Islet precursor cell (in vitro differentiated cells): ENCODE data around the gene PLCB1.

Experiments
- DNase-seq: peaks from one replicate; pipeline ENCODE4 v3.0.0-alpha.2; 2018

PLCB1 gene

DNA sequence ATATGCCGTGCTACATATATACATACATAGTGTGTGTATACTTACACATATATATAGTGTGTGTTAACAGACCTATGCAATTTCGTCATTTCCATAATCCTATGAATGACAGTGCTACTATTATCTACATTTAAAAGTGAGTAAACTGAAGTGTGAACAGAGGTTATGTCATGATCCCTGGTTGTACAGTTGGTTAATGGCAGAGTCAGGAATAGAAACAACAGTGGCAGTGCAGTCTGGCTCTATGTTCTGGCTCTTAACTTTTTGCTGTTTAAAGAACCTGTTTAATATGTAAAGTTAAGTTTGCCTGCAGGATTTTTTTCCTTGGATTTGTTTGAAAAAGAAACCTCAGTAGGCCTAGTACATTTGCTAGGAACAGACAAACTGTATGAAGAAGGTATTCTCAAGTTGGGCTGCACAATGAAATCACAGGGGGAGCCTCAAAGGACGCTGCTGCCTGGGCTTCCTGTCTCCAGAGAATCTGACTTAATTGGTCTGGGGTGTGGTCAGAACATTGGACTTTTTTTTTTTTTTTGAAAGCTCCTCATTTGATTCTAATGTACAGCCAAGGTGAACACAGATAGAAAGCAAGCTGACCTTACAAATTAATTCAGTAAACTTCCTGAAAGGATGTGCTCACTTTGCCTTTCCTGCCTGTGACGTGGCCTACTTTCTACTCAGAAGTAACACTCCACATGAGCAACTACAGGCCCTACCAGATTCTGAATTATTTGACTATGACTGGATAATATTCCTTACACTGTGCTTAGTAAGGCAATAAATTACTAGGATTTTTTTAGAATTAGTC is 29.4 kb downstream of the PLCB1 start:
- DNase-seq, result no peak

DNA sequence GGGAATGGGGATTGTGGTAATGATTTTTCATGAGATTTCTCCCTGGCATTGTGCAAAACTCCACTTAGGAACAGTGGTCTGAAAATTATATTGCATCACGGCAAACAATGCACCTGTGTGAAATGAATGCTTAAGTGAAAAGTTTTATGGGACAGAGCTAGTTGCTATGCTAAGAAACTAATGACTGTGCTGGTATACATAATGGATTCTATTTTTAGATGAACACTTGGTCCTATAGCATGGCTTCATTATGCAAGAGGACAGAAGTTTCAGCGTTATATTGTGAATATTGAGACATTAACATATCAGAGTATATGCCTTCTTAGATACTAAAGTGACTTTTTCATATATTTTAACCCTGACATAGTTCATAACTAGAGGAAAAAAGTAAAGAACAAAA is 30.5 kb downstream of the PLCB1 start:
- no peak for DNase-seq

DNA sequence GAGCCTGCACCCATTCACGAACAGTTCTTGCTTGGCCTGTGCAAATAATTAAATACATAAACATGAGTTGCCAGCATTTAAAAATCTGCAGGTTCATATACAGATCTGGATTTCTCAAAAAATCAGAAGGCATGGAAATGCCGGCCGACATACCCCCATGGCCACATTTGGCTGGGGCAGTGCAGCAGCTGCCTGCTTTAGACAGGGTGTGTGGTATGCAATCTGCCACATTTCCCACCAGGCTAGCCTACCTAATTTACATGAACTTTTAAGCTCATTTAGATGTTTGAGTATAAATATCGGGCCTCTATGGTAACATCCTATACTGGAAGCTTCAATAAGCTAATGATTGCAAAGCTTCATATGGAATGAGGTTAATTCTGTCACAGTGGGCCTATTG is 31.5 kb downstream of the PLCB1 start:
- DNase-seq, result no peak

- DNase-seq, result no peak
These were observed 34.7 kb downstream of the PLCB1 start for GRCh38 chr20:8166730-8167129.

DNA sequence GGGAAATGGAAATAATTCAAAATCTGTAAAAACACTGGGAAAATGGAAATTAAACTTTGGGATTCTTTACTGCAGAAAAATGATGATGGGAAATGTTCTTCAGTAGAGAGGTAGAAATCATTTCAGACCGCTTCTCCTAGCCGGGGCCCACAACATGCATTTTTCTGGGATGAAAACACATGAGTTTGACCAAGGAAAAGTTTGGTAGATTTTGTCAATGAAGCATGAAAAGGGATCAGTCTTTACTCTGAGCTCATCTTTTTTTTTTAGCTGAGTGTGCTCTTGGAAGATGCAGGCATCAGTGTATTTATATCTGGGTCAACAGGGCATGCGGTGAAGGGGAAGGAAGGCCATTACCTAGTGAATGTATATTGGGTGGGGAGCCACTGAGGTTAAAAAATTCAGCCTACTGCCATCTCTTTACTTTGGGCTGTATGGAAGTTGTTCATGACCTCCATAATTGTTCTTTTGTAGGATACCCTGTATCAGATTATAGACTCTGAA is 36.8 kb downstream of the PLCB1 start:
- DNase-seq, result no peak

DNA sequence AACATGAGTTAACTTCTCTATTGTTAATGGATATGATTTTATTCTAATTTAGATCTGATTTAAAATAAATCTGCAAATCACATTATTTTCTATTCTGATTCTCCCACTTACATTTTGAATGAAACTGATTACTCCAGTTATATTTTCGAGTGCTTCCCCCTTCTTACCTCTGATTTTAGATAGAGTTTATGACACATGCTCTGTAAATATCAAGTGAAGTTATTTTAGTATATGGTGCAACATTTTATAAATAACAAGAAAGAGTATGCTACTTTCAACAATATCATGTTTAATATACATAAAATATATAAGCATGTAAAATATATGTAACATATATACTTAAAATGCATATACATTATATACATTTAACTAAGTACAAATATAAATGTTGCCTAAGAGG is 38.9 kb downstream of the PLCB1 start:
- no peak for DNase-seq

DNA sequence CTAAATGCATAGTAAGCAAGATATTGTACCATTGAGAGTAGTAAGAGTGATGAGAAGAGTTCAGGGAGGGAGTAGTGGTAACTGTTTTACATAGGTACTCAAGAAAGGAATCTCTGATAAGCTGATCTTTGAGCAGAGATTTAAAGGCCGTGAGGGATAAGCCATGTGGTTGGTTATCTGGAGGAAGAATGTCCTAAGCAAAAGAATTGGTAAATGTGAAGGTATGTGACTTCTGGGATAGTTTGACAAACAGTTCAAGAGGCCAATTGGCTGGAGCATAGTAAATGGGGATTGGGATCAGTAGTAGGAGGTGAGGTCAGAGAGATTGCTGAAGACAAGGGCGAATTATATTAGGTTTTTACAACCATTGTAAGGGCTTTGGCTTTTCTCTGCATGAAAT is 40.1 kb downstream of the PLCB1 start:
- DNase-seq, result no peak

DNA sequence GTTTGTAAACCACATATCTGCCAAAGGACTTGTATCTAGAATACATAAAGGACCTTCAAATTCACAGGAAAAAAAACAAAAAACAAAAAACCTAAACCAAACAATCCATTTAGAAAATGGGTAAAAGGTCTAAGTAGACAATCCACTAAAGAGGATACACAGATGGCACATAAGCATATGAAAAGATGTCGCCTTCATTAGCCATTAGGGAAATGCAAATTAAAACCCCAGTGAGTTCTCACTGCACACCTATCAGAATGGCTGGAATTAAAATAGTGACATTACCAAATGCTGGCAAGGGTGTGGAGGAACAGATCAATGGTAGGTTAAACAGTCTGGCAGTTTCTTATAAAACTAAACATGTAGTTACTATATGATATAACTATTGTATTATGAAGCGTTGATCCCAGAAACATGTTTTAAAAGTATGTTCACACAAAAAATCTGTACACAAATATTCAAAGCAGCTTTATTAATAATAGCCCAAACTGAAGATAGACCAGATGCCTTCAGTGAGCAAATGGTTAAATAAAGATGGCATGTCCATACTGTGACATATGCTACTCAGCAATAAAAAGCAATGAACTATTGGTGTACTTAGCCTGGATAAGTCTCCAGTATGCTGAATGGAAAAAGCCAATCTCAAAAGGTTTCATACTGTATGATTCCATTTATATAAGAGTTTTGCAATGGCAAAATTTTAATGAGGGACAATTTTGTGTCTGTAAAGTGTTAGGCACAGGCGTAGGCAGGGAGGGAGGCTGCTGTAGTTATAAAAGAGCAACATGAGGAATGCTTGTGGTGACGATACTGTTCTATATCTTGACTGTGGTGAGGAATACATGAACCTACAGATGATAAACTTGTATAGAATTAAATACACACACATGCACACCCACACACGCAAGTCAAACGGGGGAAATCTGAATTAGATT is 43.9 kb downstream of the PLCB1 start:
- DNase-seq, result no peak

- DNase-seq, result no peak
These were observed 51.5 kb downstream of the PLCB1 start for GRCh38 chr20:8183526-8183925.

GRCh38 chr20:8187740-8188139 is 55.7 kb downstream of the PLCB1 start:
- DNase-seq, result no peak

- DNase-seq, result no peak
These were observed 58.2 kb downstream of the PLCB1 start for GRCh38 chr20:8190043-8190880.

DNA sequence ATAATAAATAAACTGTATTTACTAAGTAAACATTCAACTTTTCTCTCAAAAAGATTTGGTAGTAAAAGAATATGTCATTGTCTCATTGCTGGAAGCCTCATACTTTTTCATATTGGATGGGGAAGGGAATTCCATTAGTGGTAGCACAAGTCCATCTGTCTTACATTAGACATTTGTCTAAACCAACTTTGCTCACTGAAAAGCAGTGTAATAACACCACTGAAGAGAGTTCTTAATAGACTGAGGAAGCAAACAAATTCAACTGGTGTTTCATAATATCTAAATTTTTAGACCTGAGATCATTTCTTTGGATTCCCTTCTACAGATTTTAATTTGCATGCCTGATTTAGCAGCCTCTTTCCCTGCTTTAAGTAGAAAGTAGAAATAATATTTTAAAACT is 62.7 kb downstream of the PLCB1 start:
- DNase-seq, result no peak

DNA sequence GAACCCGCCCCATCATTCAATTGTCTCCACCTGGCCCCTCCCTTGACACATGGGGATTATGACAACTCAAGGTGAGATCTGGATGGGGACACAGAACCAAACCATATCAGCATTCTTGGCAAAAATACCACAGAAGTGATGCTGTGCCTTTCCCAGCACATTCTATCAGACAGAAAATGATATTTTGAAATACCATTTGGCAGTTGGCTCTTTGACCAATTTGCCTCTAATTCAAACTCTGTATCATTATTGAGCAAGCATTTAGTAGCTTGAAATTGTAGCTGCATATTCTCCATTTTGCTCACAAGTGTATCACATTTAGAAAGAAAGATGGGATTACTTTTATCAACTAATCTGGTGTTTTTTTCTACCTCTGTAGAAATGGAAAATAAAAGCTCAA is 64.0 kb downstream of the PLCB1 start:
- no peak for DNase-seq

GRCh38 chr20:8200220-8200619 is 68.2 kb downstream of the PLCB1 start:
- DNase-seq, result no peak

- DNase-seq, result no peak
These were observed 71.3 kb downstream of the PLCB1 start for GRCh38 chr20:8203366-8203765.

DNA sequence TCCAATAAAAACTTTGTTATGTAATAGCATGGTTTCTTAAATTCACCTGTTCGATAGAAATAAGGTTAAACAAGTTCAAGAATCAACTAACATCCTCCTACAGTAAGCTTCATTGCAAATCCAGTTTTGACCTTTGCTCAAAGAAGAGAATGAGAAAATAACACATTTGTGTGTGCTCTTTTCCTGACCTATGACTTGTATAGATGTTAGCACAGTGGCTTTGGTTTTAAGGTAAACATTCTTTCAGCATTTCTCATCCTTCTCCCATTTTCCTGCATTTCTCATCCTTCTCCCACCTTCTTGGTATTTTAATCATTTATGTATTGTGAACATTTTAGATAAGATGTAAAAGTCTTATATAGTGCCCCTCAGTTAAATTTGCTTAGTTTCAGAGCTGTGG is 73.9 kb downstream of the PLCB1 start:
- DNase-seq, result no peak

DNA sequence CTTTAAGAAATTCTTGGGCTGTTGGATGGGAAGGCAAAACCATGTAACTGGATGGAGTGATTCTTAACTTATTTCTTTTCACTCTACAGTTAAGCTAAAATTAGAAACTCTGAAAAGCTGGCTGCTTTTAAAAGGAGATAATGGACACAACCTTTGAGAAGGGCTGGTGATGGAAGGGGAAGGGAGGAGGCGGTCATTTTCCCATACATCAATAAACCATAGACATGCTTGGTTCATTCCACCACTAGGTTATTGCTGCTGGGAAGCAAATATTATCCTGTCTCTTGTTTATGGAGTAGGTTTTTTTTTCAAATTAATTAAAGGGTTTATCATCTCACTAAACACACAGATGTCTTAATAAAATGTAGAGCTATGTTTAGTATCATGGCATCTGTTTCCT is 76.2 kb downstream of the PLCB1 start:
- DNase-seq, result no peak

DNA sequence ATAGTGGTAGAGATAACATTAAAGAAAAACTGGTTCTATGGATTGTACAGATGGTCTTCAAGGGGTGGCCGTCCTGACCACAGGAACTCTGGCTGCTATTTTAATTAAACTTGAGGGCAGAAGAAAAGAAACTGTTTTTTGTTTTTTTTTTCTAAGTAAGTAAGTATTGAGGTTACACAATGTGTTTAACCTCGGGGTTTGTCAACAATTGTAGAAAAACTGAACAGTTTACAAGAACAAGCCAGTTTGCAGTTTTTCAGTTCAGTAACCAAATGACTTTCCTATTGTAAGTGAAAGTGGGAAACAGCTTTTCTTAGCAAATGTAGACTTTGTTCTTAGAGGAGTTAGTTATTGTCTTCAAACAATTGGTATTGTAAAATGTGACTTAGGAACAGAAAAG is 77.0 kb downstream of the PLCB1 start:
- DNase-seq, result no peak

DNA sequence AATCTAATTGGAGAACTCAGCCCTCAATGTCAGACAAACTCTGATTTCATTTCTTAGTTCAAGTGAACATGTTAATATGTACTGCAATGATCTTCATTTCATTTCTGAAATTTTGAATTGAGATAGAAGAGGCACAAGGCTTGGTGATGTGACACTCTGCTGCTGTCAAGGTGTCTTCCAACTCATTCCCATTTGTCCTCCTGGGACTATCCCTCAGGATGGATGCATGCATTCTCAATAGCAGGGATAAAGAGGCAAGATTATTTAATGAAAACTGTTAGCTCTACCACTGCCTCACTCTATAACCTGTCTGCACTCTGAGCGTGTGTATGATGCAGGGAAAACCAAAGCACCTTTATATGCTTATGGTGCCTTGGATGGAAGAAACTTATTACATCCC is 78.7 kb downstream of the PLCB1 start:
- no peak for DNase-seq

DNA sequence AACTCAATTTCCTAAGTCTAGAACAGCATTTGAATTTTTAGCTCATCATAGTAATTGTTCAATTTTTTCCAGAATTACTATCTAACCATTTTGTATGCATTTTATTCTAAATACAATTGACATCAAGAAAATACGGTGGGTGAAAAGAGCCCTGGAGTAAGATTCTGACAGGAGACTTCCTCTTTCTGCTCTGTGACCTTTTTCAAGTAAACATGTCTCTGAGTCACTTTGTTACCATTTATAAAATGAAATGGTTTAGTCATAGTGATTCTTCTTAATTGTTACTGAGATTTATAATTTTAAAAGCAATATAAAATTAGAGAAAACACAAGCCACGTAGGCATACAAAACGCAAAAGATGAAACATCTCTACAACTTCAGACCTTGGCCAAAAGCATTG is 80.2 kb downstream of the PLCB1 start:
- no peak for DNase-seq

- no peak for DNase-seq
These were observed 81.2 kb downstream of the PLCB1 start for GRCh38 chr20:8213270-8213669.

- no peak for DNase-seq
These were observed 81.9 kb downstream of the PLCB1 start for GRCh38 chr20:8213831-8214587.
